ENCODE measurements around the gene DOCK2.
"Not testable (repeated sequence)": the region's sequence is repeated elsewhere in the genome, so short reads cannot be mapped to it uniquely, and the experiment has no call there.

DOCK2 gene

GRCh38 chr5:169717288-169717687 lies 80.2 kb downstream of the DOCK2 start:
- DNase-seq, result no peak

GRCh38 chr5:169719360-169720314 lies 82.6 kb downstream of the DOCK2 start:
- no peak for DNase-seq

- no peak for DNase-seq
Measured at GRCh38 chr5:169721771-169722170, 84.7 kb downstream of the DOCK2 start.

- DNase-seq, result no peak
Measured at GRCh38 chr5:169723103-169723831, 86.2 kb downstream of the DOCK2 start.

- no peak for DNase-seq
Measured at GRCh38 chr5:169724303-169725087, 87.4 kb downstream of the DOCK2 start.

GRCh38 chr5:169725665-169726064 lies 88.6 kb downstream of the DOCK2 start:
- not testable (repeated sequence) for DNase-seq

GRCh38 chr5:169728418-169728817 lies 91.3 kb downstream of the DOCK2 start:
- no peak for DNase-seq

GRCh38 chr5:169731221-169731620 lies 94.1 kb downstream of the DOCK2 start:
- no peak for DNase-seq

- no peak for DNase-seq
Measured at GRCh38 chr5:169732841-169733240, 95.8 kb downstream of the DOCK2 start.

GRCh38 chr5:169735913-169736312 lies 98.8 kb downstream of the DOCK2 start:
- no peak for DNase-seq

- DNase-seq, result no peak
Measured at GRCh38 chr5:169736653-169737052, 99.6 kb downstream of the DOCK2 start.

- no peak for DNase-seq
Measured at GRCh38 chr5:169740435-169740834, 103.4 kb downstream of the DOCK2 start.

GRCh38 chr5:169742771-169743296 lies 105.8 kb downstream of the DOCK2 start:
- peak in 9 of 58 donors; percentile 1 to 18 (median 11) for DNase-seq

- DNase-seq, result peak in 1 of 58 donors; percentile 13
Measured at GRCh38 chr5:169744336-169744735, 107.3 kb downstream of the DOCK2 start.

GRCh38 chr5:169745441-169746146 lies 108.5 kb downstream of the DOCK2 start:
- no peak for DNase-seq

GRCh38 chr5:169746147-169746694 lies 109.1 kb downstream of the DOCK2 start:
- no peak for DNase-seq

GRCh38 chr5:169748174-169748573 lies 111.1 kb downstream of the DOCK2 start:
- DNase-seq, result no peak

- no peak for DNase-seq
Measured at GRCh38 chr5:169749295-169749694, 112.2 kb downstream of the DOCK2 start.

- no peak for DNase-seq
Measured at GRCh38 chr5:169751490-169751889, 114.4 kb downstream of the DOCK2 start.

- not testable (repeated sequence) for DNase-seq
Measured at GRCh38 chr5:169752566-169752965, 115.5 kb downstream of the DOCK2 start.

Measured in anterior cingulate cortex (tissue), 58 donors.